SH-SY5Y (cell line): ENCODE measurements around the gene SPTBN4.

Experiments
- GATA2 ChIP-seq: IDR thresholded peaks from 2 replicates; pipeline ENCODE4 v1.6.1; 2011; ENCODE audit warnings: mild to moderate bottlenecking, low read depth, low read length
- GATA3 ChIP-seq: IDR thresholded peaks from 2 replicates; pipeline ENCODE4 v1.6.1; 2011; ENCODE audit warnings: low read depth, mild to moderate bottlenecking, low read length, moderate library complexity

The SPTBN4 gene

DNA sequence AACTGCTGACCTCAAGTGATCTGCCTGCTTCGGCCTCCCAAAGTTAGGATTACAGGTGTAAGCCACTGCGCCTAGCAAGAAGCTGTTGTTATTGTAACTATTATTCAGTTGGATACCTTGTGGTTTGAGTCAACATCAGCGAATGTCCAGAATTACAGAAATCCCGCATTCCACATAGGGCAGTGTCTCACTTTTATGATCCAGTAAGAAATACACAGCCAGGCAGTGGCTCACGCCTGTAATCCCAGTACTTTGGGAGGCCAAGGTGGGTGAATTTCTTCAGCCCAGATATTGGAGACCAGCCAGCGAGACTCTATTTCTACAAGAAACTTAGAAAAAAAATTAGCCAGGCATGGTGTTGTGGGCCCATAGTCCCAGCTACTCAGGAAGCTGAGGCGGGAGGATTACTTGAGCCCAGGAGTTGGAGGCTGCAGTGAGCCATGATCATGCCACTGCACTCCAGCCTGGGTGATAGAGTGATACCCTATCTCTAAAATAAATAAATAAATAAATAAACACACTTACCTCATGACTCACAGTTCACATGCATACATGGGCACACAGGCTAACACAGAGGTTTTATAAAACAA is 43.8 kb downstream of the SPTBN4 start:
- TF ChIP-seq GATA2 (no peak), GATA3 (no peak)

DNA sequence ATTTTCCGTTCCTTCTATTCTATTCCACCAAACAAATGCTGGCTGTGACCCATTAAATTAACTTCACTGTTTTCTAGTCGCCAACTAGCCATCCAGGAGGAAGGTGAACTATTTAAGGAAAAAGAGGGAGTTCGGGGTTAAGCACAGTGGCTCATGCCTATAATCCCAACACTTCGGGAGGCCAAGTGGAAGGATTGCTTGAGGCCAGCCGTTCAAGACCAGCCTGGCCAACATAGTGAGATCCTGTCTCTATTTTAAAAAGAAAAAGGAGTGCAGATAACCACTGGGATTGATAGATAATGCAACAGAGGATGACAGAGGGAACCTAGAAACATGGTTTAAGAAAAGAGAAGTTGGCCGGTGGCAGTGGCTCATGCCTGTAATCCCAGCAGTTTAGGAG is 44.7 kb downstream of the SPTBN4 start:
- TF ChIP-seq GATA3 (no peak), GATA2 (no peak)

DNA sequence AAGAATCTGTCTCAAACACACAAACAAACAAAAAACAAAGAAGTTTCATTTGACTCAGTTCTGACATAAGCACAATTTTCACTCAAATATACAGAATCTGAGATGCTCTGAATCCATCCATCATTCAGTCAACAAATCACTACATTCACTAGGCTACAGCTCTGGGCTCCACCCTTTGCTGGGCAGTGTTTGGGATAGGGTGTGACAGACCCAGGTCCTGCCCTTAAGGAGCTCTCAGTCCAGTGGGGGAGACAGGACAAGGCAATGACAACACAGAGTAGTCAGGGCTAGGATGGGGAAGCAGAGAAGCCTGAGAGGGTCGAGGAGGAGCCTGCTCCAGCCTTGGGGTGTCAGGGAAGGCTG is 45.3 kb downstream of the SPTBN4 start:
- TF ChIP-seq GATA3 (no peak), GATA2 (no peak)

DNA sequence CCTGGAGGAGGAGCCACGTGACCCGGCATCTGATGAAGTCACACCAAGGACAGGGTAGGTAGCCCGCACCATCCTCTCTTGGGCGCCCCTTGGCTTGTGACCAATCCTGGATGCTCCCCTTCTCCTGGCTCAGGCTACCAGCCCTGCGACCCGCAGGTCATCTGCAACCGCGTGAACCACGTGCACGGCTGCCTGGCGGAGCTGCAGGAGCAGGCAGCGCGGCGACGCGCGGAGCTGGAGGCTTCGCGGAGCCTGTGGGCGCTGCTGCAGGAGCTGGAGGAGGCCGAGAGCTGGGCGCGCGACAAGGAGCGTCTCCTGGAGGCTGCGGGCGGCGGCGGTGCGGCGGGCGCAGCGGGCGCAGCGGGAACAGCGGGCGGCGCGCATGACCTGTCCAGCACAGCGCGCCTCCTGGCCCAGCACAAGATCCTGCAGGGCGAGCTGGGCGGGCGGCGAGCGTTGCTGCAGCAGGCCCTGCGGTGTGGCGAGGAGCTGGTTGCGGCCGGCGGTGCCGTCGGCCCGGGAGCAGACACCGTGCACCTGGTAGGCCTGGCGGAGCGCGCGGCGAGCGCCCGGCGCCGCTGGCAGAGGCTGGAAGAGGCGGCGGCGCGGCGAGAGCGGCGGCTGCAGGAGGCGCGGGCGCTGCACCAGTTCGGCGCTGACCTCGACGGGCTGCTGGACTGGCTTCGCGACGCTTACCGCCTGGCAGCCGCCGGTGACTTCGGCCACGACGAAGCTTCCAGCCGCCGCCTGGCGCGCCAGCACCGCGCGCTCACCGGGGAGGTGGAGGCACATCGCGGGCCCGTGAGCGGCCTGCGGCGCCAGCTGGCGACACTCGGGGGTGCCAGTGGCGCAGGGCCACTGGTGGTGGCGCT is 45.9 kb downstream of the SPTBN4 start:
- TF ChIP-seq GATA3 (no peak), GATA2 (no peak)

DNA sequence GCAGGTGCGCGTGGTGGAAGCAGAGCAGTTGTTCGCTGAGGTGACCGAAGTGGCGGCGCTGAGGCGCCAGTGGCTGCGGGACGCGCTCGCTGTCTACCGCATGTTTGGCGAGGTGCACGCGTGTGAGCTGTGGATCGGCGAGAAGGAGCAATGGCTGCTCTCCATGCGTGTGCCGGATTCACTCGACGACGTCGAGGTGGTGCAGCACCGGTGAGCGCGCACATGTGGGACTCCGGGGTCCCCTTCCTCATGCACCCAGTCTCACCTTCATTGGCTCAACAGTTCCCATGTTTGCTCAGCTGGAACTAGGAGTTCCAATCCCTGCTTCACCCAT is 46.5 kb downstream of the SPTBN4 start:
- no peak for TF ChIP-seq GATA2
- TF ChIP-seq GATA3 = no peak

DNA sequence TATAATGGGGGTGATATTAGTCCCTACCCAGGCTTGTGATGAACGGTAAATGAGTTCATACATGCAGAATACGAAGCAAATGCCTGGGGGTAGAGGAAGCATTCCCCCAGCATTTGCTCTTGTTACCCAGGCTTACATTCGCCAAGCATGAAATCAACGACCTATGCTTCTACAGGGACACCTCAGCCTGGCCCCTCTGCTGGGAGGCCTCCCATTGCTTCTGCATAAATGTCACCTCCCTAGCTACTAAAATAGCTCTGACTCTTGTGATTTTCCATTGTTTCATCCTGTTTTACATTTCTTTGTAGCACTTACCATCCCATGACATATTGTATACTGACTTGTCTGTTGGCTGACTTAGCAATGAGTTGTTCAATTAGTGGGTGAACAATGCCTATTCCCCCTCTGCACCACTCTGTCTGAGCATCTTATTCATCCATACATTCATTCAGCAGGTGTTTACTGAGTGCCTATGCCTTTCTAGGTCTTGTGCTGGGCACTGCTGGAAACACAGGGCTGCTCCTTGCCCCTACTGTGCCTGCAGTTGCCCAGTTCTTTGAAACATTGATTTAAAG is 47.0 kb downstream of the SPTBN4 start:
- TF ChIP-seq GATA2 (no peak), GATA3 (no peak)

DNA sequence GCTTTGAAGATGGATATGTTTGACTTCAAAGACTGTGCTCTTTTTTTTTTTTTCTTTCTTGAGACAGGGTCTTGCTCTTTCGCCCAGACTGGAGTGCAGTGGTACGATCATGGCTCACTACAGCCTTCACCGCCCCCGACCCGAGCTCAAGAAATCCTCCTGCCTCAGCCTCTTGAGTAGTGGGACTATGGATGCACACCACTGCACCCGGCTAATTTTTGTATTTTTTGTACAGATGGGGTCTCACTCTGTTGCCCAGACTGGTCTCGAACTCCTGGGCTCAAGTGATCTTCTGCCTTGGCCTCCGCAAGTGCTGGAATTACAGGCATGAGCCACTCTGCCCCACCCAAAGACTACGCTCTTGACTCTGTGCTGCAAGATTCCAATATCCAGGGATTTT is 50.4 kb downstream of the SPTBN4 start:
- TF ChIP-seq GATA3 (no peak), GATA2 (no peak)

DNA sequence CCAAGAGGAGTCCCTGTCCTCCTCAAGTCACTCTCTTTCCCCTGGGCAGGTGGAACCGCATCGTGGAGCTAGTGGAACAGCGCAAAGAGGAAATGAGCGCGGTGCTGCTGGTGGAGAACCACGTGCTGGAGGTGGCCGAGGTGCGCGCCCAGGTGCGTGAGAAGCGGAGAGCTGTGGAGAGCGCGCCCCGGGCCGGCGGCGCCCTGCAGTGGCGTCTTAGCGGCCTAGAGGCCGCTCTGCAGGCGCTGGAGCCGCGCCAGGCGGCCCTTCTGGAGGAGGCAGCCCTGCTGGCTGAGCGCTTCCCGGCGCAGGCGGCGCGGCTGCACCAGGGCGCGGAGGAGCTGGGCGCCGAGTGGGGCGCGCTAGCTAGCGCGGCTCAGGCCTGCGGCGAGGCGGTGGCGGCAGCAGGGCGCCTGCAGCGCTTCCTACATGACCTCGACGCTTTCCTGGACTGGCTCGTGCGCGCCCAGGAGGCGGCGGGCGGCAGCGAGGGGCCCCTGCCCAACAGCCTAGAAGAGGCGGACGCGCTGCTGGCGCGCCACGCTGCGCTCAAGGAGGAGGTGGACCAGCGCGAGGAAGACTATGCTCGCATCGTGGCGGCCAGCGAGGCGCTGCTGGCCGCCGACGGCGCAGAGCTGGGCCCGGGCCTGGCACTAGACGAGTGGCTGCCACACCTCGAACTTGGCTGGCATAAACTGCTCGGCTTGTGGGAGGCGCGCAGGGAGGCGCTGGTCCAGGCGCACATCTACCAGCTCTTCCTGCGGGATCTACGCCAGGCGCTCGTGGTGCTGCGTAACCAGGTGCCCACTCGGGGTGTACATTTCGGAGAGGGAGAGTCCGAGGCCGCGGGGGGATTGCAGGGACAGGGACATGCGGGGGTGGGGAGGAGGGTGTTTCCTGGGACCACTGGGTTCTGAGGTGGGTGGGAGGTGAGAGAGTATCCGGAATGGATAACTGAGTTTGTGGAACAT is 52.8 kb downstream of the SPTBN4 start:
- TF ChIP-seq GATA3 = no peak
- TF ChIP-seq GATA2 = no peak

DNA sequence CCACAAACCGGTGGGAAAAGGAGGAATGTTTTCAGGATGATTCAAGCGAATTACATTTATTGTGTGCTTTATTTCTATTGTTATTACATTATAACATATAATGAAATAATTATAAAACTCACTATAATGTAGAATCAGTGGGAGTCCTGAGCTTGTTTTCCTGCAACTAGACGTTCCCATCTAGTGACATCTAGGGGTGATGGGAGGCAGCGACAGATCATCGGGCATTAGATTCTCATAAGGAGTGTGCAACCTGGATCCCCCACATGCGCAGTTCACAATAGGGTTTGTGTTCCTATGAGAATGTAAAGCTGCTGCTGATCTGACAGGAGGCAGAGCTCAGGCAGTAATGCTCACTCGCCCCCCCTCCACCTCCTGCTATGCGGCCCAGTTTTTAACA is 54.5 kb downstream of the SPTBN4 start:
- TF ChIP-seq GATA2 (no peak), GATA3 (no peak)

DNA sequence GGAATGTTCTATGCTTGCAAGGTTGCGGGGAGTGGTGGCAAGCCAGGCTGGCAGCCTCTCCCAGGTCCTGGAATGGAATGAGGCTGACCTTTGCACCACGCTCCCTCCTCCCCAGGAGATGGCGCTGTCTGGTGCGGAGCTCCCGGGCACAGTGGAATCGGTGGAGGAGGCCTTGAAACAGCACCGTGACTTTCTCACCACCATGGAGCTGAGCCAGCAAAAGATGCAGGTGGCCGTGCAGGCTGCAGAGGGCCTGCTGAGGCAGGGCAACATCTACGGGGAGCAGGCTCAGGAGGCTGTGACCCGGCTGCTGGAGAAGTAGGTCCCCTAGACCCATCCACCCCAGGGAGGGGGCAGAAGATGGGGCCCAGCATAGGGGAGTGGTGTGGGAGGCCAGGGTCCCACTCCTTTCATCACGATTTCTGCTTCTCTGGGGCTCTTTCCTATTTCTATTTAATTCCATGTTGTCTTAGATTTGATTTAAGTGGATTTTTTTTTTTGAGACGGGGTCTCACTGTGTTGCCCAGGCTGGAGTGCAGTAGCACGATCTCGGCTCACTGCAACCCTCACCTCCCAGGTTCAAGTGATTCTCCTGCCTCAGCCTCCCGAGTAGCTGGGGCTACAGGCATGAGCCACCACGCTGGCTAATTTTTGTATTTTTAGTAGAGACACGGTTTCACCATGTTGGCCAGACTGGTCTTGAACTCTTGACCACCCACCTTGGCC is 56.7 kb downstream of the SPTBN4 start:
- TF ChIP-seq GATA3 (no peak), GATA2 (no peak)

DNA sequence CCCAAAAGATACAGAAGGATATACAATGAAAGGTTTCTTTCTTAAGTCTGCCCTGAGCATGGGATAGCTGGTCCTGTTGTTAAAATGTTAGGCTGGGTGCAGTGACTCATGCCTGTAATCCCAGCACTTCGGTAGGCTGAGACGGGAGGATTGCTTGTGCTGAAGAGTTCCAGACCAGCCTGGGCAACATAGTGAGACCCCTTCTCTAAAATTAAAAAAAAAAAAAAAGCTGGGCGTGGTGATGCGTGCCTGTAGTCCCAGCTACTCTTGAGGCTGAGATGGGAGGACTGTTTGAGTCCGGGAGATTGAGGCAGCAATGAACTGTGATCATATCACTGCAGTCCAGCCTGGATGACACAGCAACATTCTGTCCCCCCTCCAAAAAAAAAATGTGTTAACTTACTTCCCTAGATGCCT is 57.3 kb downstream of the SPTBN4 start:
- TF ChIP-seq GATA2 (no peak), GATA3 (no peak)

DNA sequence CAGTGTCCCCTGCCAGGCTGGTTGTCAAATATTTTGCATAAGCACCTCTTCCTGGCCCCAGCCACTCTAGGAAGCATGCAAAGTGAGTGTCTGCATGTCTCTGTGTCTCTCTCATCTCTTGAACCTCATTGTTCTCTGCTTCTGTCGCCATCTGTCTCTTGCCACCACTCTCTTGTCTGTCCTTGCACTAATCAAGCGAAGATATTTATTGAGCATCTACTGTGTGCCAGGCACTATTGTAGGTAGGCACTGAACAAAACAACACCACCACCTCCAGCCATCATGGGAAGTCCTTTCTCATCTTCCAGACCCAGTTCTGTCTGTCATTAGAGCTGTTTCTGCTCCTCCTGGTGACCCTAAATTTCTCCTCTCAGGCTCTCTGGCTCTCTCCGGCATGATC is 57.9 kb downstream of the SPTBN4 start:
- TF ChIP-seq GATA3 = no peak
- no peak for TF ChIP-seq GATA2

DNA sequence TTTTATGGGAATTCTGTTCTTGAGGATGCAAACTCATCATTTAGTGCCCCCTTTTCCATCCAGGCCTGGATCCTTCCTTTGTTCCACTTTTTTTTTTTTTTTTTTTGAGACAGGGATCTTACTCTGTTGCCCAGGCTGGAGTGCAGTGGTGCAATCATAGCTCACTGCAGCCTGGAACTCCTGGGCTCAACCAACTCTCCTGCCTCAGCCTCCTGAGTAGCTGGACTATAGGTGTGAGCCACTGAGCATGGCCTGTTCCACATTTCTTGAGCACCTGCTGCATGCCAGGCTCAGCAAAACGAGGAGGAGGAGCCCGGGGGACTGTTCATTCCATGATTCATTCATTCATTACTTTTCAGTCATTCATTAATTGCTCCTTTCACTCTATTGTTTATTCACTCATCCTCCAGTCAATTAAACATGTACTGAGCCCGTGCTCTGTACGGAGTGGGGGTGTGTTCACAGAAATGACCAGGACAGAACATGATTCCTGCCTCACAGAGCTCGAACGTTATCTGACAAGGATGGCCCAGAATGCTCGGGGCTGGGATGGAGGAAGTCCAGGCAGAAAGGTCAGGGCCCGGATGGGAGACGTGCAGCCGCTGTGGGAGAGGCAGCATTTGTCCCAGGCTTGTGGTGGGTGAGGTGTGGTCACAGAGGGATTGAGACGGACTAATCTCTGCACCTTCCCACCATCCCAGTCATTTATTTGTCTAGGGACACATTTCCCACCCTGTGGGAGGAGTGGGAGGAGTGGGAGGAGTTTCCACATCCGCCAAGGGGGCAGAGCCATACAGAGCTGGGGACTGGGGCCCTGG is 58.6 kb downstream of the SPTBN4 start:
- TF ChIP-seq GATA3 = no peak
- TF ChIP-seq GATA2 = no peak

DNA sequence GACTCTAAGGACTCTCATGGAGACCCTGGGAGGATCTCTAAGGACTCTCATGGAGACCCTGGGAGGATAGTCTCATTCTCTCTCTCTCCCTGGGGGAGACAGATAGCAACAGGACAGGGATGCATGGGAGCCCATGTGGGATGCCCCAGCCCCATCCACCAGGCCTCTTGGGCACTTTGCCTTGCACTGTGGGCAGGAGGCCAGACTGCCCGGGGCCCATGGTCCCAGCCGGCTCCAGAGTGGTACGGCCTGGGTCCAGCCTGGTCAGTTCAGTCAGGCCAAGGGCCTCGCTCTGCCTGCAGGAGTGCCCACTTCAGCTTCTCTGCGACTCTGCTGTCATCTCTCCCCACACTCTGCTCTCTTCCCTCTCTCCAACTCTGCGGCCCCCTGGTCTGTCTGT is 61.3 kb downstream of the SPTBN4 start:
- TF ChIP-seq GATA2 = no peak
- TF ChIP-seq GATA3 = no peak
